KOPT-K1 (cell line): ENCODE results near the gene NRL.

Experiments used
- H3K27ac ChIP-seq: fragments of 200-600 bp; sonication (generic); 2 replicates; pipeline ENCODE4 v1.5.1; 2016; ENCODE audit warnings: antibody characterized with exemption, mild to moderate bottlenecking, low read depth, low read length; ENCODE audit not compliant: poor library complexity, severe bottlenecking
- H3K36me3 ChIP-seq: fragments of 200-600 bp; sonication (generic); 2 replicates; pipeline ENCODE4 v1.5.1; 2017; ENCODE audit warnings: antibody characterized with exemption, mild to moderate bottlenecking, low read length, moderate library complexity; ENCODE audit not compliant: insufficient read depth
- H3K9me3 ChIP-seq: fragments of 200-600 bp; sonication (generic); 2 replicates; pipeline ENCODE4 v1.5.1; 2017; ENCODE audit warnings: antibody characterized with exemption, low read length, mild to moderate bottlenecking; ENCODE audit not compliant: insufficient read depth, poor library complexity, severe bottlenecking

NRL gene

GRCh38 chr14:24092505-24093206 lies 22.1 kb downstream of the NRL start:
- Histone ChIP-seq H3K36me3 (no peaks in the 10 kb centered on the region), H3K9me3 (no peaks in the 10 kb centered on the region), H3K27ac (no peak overlapping the region)

DNA sequence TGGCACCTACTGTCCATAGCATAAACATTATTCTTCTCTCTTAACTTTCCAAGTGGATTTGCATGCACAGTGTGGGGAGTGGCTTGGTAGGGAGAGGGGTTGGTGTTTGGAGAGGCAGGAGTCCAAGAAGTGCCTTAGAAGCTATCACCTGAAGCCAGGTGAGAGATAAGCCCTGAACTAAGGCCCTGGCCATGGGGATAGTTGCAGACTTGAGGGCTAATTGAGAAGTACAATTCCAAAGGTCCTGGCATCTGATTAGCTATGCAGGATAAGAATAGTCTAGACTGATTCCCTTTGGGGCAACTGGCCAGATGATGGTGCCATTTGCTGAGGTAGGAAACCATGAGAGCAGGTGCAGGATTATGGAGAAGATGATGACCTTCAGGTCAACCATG lies 22.6 kb downstream of the NRL start:
- Histone ChIP-seq H3K9me3 (no peaks in the 10 kb centered on the region), H3K27ac (no peak overlapping the region), H3K36me3 (no peaks in the 10 kb centered on the region)

DNA sequence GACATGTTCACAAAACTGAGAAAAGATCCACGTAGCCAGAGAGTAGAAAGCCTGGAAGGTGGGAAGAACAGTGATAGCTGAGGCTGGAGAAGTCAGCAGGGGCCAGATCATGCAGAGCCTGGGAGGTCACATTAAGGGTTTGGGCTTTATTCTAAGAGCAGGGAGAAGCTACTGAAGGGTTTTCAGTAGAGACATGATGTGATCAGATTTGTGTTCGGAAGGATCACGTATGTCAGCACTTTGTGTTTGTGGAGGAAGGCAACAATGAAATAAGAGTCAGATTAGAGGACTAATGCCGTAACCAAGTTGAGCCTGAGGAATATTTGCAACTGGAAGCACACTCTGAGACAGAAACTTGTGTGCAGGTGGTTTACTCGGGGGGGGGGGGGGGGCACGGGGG lies 24.9 kb downstream of the NRL start:
- H3K36me3 ChIP-seq, result no peaks in the 10 kb centered on the region
- no peak overlapping the region for H3K27ac ChIP-seq

GRCh38 chr14:24088095-24088494 lies 26.7 kb downstream of the NRL start:
- no peaks in the 10 kb centered on the region for H3K36me3 ChIP-seq
- H3K27ac ChIP-seq, result no peak overlapping the region
- no peaks in the 10 kb centered on the region for H3K9me3 ChIP-seq

More for the DNA sequence above, 24.9 kb downstream of the NRL start:
- H3K9me3 ChIP-seq, result no peaks in the 10 kb centered on the region

- H3K27ac ChIP-seq, result no peak overlapping the region
- no peaks in the 10 kb centered on the region for H3K9me3 ChIP-seq
- H3K36me3 ChIP-seq, result no peaks in the 10 kb centered on the region
Observed at GRCh38 chr14:24087004-24087403, 27.7 kb downstream of the NRL start.

DNA sequence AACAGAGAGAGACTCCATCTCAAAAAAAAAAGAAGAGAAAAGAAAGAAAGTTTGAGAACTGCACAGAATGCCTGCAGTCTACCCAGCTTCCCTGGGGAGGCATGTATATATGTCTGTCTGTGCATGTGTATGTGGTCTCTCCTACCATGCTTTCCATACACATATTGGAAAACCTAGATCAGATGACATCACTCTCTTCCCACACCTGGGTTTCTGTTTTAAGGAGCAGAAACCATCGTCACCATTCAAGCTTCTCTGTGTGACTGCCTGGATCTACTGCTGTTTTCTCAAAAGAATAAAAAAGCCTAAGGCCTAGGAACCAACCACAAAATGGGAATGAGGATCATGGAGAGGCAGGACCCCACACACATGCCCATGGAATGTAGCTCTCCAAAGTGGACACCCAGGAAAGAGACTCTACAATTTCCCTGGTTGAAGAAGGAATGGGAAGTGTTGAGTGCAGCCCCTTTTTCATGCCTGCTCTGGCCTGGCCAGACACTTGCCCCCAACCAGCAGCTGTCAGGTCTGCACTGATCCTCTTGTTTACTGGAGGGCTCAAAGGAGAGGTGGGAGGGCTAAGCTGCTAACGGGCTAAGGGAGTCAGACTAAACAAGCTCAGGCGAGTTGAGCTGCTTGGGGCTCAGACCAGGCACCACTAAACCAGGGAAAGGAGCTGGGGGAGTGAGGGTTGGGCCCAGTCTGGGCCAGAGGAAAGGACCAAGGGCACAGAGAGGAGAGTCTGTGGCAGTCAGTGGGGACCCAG lies 28.4 kb downstream of the NRL start:
- no peaks in the 10 kb centered on the region for H3K9me3 ChIP-seq
- no peak overlapping the region for H3K27ac ChIP-seq
- no peaks in the 10 kb centered on the region for H3K36me3 ChIP-seq

DNA sequence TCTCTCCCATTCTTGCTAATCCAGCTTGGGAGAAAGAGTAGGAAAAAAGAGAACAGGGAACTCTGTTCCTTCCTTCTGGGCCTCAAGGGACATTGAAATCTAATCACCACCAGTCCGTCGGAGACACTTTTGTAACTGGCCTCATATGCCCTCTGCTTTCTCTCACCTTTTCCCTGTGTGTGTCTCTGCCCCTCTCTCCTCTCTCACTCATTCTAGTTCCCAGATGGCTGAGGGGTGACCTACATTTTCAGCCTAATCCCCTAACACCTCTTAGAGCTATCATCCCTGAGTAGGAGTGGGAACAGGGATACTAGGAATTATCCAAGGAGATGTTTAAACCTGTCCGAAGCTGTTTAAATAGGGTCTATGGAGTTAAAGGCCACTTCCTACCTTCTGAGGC lies 29.5 kb downstream of the NRL start:
- no peaks in the 10 kb centered on the region for H3K9me3 ChIP-seq
- H3K36me3 ChIP-seq, result no peaks in the 10 kb centered on the region

GRCh38 chr14:24084440-24084839 lies 30.3 kb downstream of the NRL start:
- Histone ChIP-seq H3K27ac (no peak overlapping the region), H3K36me3 (no peaks in the 10 kb centered on the region), H3K9me3 (no peaks in the 10 kb centered on the region)

More for the DNA sequence above, 29.5 kb downstream of the NRL start:
- no peak overlapping the region for H3K27ac ChIP-seq

- no peaks in the 10 kb centered on the region for H3K9me3 ChIP-seq
- H3K27ac ChIP-seq, result no peak overlapping the region
- no peaks in the 10 kb centered on the region for H3K36me3 ChIP-seq
Observed at GRCh38 chr14:24083462-24083861, 31.3 kb downstream of the NRL start.

DNA sequence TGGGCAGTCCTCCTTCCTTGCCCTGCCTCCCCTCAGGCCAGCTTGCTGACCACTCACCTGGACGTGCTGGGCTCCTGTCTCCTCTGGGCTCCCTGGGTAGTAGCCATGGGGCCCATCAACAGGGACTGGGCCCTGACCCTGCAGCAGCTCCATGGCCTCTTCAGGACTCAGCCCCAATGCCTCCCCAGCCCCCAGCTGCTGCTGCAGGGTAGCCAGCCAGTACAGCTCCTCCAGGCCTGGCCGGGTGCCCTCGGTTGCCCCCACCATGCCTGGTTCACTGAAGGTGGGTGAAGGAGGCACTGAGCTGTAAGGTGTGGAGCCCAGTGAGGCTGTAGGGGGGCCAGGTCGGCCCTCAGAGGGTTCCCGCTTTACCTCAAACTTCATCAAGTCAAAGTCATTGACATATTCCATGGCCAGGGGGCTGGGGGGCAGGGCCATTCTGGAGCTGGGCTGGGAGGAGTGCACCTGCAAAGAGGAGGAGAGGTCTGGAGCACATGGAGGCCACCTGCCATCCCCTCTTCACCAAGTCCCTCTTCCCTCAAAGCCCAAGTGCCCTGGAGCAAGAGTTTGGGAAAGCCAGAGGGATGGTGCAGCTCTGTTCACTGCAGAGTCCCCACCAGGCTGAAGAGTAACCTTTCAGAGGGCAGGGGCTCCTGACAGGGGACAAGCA lies 32.2 kb downstream of the NRL start:
- no peak overlapping the region for H3K27ac ChIP-seq

DNA sequence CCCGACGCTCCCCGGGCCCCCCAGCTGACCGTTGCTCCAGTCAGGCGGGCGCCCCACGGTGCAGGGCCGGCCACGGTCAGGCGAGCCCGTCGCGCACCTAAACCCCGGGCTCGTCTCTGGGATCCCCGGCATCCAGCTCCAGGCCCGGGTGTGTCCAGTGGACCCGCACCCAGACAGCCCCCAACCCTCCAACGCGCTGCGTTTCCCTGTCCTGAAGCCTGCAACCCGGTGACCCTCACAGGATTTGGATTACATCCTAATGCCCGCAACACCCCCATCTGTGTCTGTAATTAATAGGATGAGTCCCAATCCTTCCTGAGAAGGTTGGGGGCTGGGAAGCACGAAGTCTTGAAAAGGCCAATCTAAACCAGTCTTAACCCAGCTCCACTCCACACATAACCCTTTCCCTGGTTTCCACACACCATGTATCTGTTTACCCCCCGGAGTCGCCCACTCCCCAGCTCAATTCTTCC lies 33.0 kb downstream of the NRL start:
- no peaks in the 10 kb centered on the region for H3K9me3 ChIP-seq
- H3K36me3 ChIP-seq, result no peaks in the 10 kb centered on the region
- no peak overlapping the region for H3K27ac ChIP-seq

More for the DNA sequence above, 32.2 kb downstream of the NRL start:
- Histone ChIP-seq H3K36me3 (no peaks in the 10 kb centered on the region), H3K9me3 (no peaks in the 10 kb centered on the region)

DNA sequence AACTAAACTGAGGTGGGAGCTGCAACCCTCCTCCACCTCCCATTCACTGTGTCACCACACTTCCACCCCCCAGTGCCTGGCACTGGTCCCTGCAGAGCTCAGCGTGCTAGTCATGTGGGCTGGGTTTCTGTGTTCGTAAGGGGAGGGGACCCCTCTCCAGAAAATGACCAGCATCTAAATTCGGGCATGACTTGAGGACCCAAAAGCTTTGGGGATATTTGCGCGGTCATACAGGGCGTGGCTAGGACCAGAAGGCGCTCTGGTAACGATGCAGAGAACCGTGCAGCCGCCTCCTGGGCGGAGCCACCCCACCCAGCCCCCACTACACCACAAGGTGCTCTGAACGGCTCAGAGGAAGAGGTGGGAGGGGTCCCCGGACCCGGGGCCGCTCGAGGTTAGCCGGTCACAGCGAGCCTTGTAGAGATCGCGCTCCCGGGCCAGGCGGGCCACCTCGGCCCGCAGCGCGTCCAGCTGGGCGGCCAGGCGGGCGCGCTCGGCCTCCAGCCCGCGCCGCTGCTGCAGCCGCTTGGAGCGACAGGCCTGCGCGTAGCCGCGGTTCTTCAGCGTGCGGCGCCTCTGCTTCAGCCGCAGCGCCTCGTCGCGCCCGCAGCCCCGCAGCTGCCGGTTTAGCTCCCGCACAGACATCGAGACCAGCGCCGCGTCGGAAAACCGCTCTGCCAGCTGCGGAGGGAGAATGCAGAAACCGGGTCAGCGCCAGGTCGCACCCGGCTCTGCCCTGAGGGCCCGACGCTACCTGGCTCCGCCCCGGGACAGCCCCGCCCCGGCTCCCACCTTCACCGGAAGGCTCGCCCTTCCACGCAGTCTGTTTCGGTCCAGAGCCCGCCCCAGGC lies 33.6 kb downstream of the NRL start:
- peak overlapping the region; percentile 29 for H3K27ac ChIP-seq
- no peaks in the 10 kb centered on the region for H3K36me3 ChIP-seq
- H3K9me3 ChIP-seq, result no peaks in the 10 kb centered on the region

DNA sequence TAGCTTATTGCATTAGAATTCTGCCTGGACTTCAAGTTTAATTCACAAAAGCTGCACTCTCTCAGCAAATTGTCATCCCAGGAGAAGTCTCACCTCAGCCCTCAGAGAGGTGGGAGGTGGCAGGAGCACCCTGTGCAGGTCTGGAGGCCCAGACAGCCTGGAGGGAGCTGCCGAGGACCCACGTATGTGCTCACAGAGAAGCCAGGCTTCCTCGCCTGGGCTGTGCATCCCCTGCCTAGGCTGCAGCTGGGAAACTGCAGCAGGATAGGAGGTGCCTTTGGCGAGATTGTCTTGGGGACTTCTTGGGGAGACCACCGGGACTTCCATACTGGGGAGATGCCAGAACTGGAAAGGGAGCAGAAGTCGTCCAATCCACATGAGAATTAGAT lies 34.6 kb downstream of the NRL start:
- Histone ChIP-seq H3K36me3 (no peaks in the 10 kb centered on the region), H3K9me3 (no peaks in the 10 kb centered on the region), H3K27ac (no peak overlapping the region)

DNA sequence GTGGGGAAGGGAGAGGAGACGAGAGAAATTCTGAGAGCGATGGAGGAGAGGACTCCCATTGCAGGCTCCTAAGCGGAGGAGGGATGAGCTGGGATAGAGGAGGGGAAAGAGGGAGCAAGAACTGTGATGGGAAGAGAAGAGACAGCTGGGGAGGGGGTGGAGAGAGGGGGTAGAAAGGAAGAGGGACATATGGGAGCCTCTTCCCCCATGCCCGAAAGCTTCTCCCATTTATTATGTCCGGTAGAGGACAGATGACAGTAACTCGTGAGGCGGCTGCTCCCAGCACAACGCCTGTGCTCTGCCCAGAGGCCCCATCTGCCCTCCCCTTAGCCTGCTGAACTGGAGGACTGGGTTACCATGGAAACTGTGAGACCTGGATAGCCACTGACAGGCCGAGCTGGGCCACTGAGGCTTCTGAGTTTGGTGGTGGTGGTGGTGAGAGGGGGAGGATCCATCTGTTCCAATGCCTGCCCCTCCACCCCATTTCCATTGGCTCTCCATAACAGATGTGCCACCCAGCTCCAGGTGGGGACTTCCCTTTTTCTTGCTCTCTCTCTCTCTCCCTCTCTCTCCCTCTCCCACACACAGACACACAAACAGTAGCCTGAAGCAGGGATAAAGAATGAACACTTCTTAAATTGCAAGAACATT lies 35.1 kb downstream of the NRL start:
- Histone ChIP-seq H3K9me3 (no peaks in the 10 kb centered on the region), H3K36me3 (no peaks in the 10 kb centered on the region), H3K27ac (no peak overlapping the region)
